Upper lobe of left lung (tissue), 4 donors: ENCODE results near the gene TOX2.

Experiments used
- CTCF ChIP-seq, 6 experiments: fragments of 450-650 bp in 4 of 6; fragments of 200-600 bp in 2 of 6; sonication (generic) in 2 of 6; IDR thresholded peaks; one replicate each; pipeline ENCODE4 v1.5.1; 2016 to 2019; ENCODE audit warnings: antibody characterized with exemption in 6 of 6
- POLR2A ChIP-seq, 4 donors: fragments of 450-650 bp; IDR thresholded peaks; one replicate each; pipeline ENCODE4 v1.5.1; 2016 to 2017; ENCODE audit warnings: antibody characterized with exemption in 4 of 4, mild to moderate bottlenecking in 2 of 4

- TF ChIP-seq CTCF (IDR thresholded peaks at IDR 0.05), result no peak
- TF ChIP-seq POLR2A (IDR thresholded peaks at IDR 0.05), result no peak
Observed at GRCh38 chr20:43977962-43978361, 63.3 kb downstream of the TOX2 start.
